Transverse colon (tissue), 4 donors: ENCODE data around the gene DBX1. TPM values are rescaled to one million over a fixed set of nuclear protein-coding genes. Genes with fewer than 3 reads are reported as not detected.

Experiments used
- DNase-seq: peaks from one replicate; pipeline ENCODE4 v3.0.0-alpha.2; 2019
- H3K27ac ChIP-seq, 4 donors: fragments of 200-600 bp; sonication (generic); 2 replicates each; pipeline ENCODE4 v1.5.1; 2016 to 2018; ENCODE audit warnings: inconsistent platforms in 4 of 4
- H3K27me3 ChIP-seq: fragments of 200-600 bp; sonication (generic); 2 replicates; pipeline ENCODE4 v1.5.1; 2017; ENCODE audit warnings: inconsistent platforms
- H3K36me3 ChIP-seq, 4 donors: fragments of 200-600 bp; sonication (generic); 2 replicates each; pipeline ENCODE4 v1.5.1; 2017 to 2019; ENCODE audit warnings: inconsistent platforms in 4 of 4
- H3K4me1 ChIP-seq, 4 donors: fragments of 200-600 bp; sonication (generic); 2 replicates each; pipeline ENCODE4 v1.5.1; 2017 to 2020; ENCODE audit warnings: inconsistent platforms in 4 of 4
- H3K4me3 ChIP-seq, 4 donors: fragments of 200-600 bp; sonication (generic); 1 replicate in 1 of 4; 2 replicates in 3 of 4; pipeline versions ENCODE4 v1.5.1 to v1.6.1; 2017 to 2019; ENCODE audit warnings: inconsistent platforms in 4 of 4
- H3K9me3 ChIP-seq, 2 donors: fragments of 200-600 bp; sonication (generic); 2 replicates each; pipeline ENCODE4 v1.5.1; 2017 to 2019; ENCODE audit warnings: inconsistent platforms in 2 of 2
- CTCF ChIP-seq, 5 experiments: fragments of 200-600 bp in 3 of 5; fragments of 450-650 bp in 2 of 5; sonication (generic) in 3 of 5; IDR thresholded peaks; 1 replicate in 2 of 5; 2 replicates in 3 of 5; pipeline ENCODE4 v1.5.1; 2016 to 2017; ENCODE audit warnings: antibody characterized with exemption in 5 of 5, inconsistent platforms in 3 of 5, mild to moderate bottlenecking in 2 of 5, moderate library complexity in 1 of 5
- EP300 ChIP-seq: sonication (generic); formaldehyde crosslinking; IDR thresholded peaks from one replicate; pipeline ENCODE4 v1.6.1; 2017; ENCODE audit warnings: antibody characterized with exemption, low read depth
- POLR2A ChIP-seq: fragments of 450-650 bp; IDR thresholded peaks from one replicate; pipeline ENCODE4 v1.6.1; 2016; ENCODE audit warnings: antibody characterized with exemption, mild to moderate bottlenecking, moderate library complexity
- POLR2AphosphoS5 ChIP-seq, 3 donors: sonication (generic); formaldehyde crosslinking; IDR thresholded peaks; one replicate each; pipeline ENCODE4 v1.6.1; 2016; ENCODE audit warnings: antibody characterized with exemption in 3 of 3
- WGBS, 2 donors: methylation state at CpG; one replicate each; pipeline ENCODE4 v1.1.5; 2018; ENCODE audit warnings: low coverage in 1 of 2; 5-methylcytosine and 5-hydroxymethylcytosine counted together
- in situ Hi-C, 4 donors: fragments of 200-750 bp; cut with MboI; loops; one replicate each; pipeline versions ENCODE4 v1.15.0 to v1.15.1; 2017; ENCODE audit warnings: low sequenced_read_pairs in 3 of 4, low pct_ligation_motif_present in 1 of 4, low pct_unique_long_range_greater_than_20kb in 1 of 4
- intact Hi-C: fragments of 100-400 bp; cut with DNase I; formaldehyde crosslinking; loops from one replicate; pipeline ENCODE4 v1.15.1; 2023; ENCODE audit warnings: low total_unique reads
- total RNA-seq, 4 donors: library from RNA; depleted of rRNA; stranded (reverse); fragments of >200 nt; gene quantifications; one replicate each; pipeline ENCODE4 v1.1.0, GENCODE V29; 2016

DBX1 gene
- total RNA-seq, 4 donors from 2014 or later, result not detected

DNA sequence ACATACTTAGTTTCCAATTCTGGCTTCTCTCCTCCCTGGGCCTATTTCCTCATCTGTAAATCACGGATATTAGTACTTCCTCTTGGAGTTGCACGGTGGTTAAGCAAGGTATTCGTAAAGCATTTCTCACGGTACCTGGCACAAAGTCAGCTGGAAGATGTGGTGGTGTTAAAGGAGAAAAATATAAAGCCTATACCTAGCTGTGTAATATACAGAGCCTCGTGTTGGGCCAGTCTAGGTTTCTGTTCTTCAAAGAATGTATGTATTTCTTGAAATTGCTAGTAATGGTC is 47.2 kb downstream of the DBX1 start:
- no peak for DNase-seq
- in situ Hi-C loops, result loop anchor here in 1 of 4 donors (25.0 kb wide), 1 partner anchor 151 kb away; no protein-coding TSS in a partner anchor
- H3K4me3 ChIP-seq, result no peak overlapping the region
- H3K9me3 ChIP-seq, result no peaks in the 10 kb centered on the region
- 34 to 48% methylated on average over 3 to 5 of the region's 5 CpGs for WGBS, 2 donors
- no peaks in the 10 kb centered on the region for H3K36me3 ChIP-seq
- H3K4me1 ChIP-seq, result peaks cover 14 to 25% (median 18%) of the 10 kb centered on the region in 4 donors
- TF ChIP-seq EP300, result no peak
- no peak for TF ChIP-seq POLR2AphosphoS5 (IDR thresholded peaks at IDR 0.05)
- TF ChIP-seq POLR2A, result no peak
- TF ChIP-seq CTCF (IDR thresholded peaks at IDR 0.05), result no peak
- H3K27ac ChIP-seq, result peak overlapping the region; percentile 62 to 86 (median 78)
- intact Hi-C loops, result no loop called here
- H3K27me3 ChIP-seq, result no peaks in the 10 kb centered on the region

DNA sequence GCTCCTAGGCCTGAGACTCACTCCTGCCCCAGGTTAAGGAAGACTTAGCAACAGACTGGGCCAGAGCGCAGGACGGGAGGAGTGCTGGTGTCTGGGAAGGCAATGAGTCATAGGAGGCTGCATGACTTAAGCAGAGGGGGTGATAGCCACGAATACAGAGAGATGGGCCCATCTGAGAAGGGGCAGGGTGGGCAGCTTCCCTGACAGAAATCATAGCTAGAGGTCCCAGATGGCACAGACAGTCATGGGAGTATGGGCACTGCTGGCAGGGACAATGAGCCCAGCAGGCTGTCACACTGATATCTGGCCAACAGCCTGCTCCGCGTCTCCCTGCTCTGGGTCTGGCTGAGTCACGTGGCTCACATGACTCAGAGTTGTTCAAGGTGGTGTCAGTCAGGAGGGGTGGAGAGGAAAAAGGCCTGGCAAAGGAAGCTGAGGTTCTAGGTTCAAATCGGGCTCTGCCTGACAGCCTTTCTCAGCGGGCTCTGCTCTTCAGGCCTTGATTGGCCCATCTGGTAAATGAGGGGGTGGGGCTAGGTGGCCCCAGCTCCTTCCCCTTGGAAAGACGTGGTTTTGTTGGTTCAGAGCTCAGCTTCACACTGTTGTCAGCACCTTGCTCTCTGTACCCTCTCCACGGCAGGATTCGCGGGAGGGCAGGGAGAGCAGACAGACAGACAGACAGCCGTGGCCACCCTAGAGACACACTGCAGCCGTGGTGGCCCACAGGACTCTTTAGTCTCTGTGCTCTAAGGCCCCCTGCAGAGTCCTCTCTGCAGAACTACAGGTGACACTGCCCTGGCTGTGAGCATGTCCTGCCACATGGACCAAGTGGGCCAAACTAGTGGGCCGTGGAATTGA is 47.8 kb downstream of the DBX1 start:
- Histone ChIP-seq H3K4me3 (no peak overlapping the region), H3K27me3 (no peaks in the 10 kb centered on the region), H3K36me3 (no peaks in the 10 kb centered on the region), H3K4me1 (peaks cover 14 to 25% (median 18%) of the 10 kb centered on the region in 4 donors), H3K27ac (peak overlapping the region; percentile 62 to 86 (median 78)), H3K9me3 (no peaks in the 10 kb centered on the region)
- peak; percentile 75 for DNase-seq
- intact Hi-C loops (no loop called here), in situ Hi-C loops (loop anchor here in 1 of 4 donors (25.0 kb wide), 1 partner anchor 150 kb away; no protein-coding TSS in a partner anchor)
- TF ChIP-seq POLR2AphosphoS5 (IDR thresholded peaks at IDR 0.05), result peak; percentile 45 to 54 (median 52)
- no peak for TF ChIP-seq CTCF (IDR thresholded peaks at IDR 0.05)
- 50% methylated on average over 15 of the region's 15 CpGs; no CpG with 5 or more reads in 1 of the 2 donors for WGBS, 2 donors

- H3K36me3 ChIP-seq, result no peaks in the 10 kb centered on the region
- H3K27ac ChIP-seq, result peak overlapping the region; percentile 62 to 86 (median 78)
- in situ Hi-C loops (loop anchor here in 1 of 4 donors (25.0 kb wide), 1 partner anchor 150 kb away; no protein-coding TSS in a partner anchor), intact Hi-C loops (loop anchor here (2.0 kb wide), 1 partner anchor 181 kb away; no protein-coding TSS in a partner anchor)
- TF ChIP-seq EP300, result no peak
- no peak for TF ChIP-seq CTCF (IDR thresholded peaks at IDR 0.05)
- TF ChIP-seq POLR2AphosphoS5 (IDR thresholded peaks at IDR 0.05), result no peak
- no peak for TF ChIP-seq POLR2A
- H3K4me1 ChIP-seq, result peaks cover 14 to 25% (median 18%) of the 10 kb centered on the region in 4 donors
- no peak overlapping the region for H3K4me3 ChIP-seq
- DNase-seq, result no peak
- no peaks in the 10 kb centered on the region for H3K27me3 ChIP-seq
- no peaks in the 10 kb centered on the region for H3K9me3 ChIP-seq
- 29% methylated on average over 1 of the region's 1 CpG; no CpG with 5 or more reads in 1 of the 2 donors for WGBS, 2 donors
These were observed 48.4 kb downstream of the DBX1 start for GRCh38 chr11:20111871-20112270.

DNA sequence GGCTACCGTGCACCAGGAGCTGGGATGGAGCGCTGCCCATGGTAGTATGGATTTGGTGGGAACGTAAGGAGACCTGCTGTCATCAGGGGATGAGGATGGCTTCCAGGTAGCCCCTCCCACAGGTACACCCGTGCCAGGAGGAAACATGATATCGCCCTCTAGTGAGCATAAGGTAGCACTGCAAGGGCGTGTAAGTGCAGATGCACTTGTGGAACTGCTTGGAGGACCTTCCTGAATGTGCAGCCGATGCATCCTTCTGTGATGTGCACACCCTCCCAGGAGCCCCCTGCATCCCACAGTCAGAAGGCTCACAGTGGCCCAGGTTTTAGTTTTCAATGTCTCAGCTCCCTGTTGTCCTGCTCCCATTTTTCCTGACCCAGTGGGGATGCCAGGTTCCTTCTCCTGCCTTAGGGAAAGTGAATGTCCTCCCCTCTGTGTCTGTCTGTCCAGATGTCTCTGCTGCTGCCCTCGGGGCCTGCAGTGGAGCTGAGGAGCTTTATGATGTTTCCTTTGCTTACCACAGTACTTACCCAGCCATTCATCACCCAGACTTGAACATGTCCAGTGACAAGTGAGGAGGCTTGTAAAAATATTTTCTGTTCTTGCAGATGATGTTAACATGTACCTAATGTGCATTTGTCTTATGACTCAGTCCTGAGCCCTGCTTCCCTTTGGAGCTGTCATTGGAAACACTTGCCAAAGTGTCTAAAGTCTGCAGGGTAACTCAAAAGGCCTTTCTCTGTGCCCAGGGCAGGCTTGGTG is 49.2 kb downstream of the DBX1 start:
- intact Hi-C loops (loop anchor here (2.0 kb wide), 1 partner anchor 180 kb away; no protein-coding TSS in a partner anchor), in situ Hi-C loops (loop anchor here in 1 of 4 donors (25.0 kb wide), 1 partner anchor 149 kb away; no protein-coding TSS in a partner anchor)
- Histone ChIP-seq H3K4me3 (no peak overlapping the region), H3K36me3 (no peaks in the 10 kb centered on the region), H3K4me1 (peaks cover 14 to 25% (median 18%) of the 10 kb centered on the region in 4 donors), H3K27me3 (no peaks in the 10 kb centered on the region), H3K9me3 (no peaks in the 10 kb centered on the region), H3K27ac (peak overlapping the region; percentile 8 to 86 (median 78))
- TF ChIP-seq CTCF (IDR thresholded peaks at IDR 0.05), result peak; percentile 80 to 89 (median 84)
- TF ChIP-seq POLR2AphosphoS5 (IDR thresholded peaks at IDR 0.05), result peak; percentile 73 to 84 (median 77)
- TF ChIP-seq POLR2A, result no peak
- TF ChIP-seq EP300, result peak; percentile 72
- DNase-seq, result peak; percentile 55
- 20 to 34% methylated on average over 4 to 8 of the region's 8 CpGs for WGBS, 2 donors
